ENCODE data around the gene AZU1. TPM values are rescaled to one million over a fixed set of nuclear protein-coding genes. Genes with fewer than 3 reads are reported as not detected.

Gene AZU1
- total RNA-seq, 1 donor from 2014 or later: not detected

DNA sequence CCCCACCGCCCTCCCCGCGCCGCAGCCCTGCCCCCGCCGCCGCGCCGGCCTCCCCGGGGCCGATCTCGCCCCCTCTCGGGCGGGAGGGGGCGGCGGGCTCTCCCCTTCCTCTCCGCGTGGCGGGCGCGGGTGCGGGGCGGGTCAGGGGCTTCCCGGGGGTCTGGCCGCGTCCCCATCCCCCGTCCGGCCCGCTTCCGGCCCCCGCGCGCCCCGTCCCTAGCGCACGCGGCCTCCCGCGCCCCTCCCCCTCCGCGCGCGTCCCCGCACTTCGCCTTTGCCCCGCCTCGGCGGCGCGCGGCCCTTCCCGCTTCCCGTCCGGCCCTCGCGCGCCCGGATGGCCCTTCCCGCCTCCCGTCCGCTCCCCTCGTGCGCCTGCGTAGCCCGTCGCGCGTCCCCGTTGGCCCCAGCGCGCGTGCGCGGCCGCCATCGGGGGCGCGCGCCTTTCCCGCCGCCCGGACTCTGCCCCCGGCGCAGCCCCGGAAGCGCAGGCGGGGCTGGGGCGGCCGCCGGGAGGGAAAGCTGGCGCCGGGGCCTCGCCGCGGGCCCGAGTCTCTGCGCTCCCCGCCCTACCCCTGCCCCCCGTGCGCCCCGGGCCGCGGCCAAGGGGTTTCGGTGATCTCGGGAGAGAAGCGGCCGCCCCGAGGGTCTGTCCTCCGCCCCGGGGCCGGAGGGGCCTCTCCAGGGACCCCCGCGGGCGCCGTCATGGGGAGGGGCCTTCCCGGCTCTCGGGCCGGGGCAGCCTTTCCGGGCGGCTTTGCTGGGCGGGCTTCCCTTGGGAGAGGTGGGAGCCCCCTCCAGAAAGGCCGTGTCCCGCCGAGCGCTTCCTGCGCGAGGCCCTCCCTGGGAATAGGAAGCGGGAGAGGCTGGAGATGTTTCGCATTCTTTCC, 29.9 kb upstream of the AZU1 start:
- peak; percentile 53 for ATAC-seq

DNA sequence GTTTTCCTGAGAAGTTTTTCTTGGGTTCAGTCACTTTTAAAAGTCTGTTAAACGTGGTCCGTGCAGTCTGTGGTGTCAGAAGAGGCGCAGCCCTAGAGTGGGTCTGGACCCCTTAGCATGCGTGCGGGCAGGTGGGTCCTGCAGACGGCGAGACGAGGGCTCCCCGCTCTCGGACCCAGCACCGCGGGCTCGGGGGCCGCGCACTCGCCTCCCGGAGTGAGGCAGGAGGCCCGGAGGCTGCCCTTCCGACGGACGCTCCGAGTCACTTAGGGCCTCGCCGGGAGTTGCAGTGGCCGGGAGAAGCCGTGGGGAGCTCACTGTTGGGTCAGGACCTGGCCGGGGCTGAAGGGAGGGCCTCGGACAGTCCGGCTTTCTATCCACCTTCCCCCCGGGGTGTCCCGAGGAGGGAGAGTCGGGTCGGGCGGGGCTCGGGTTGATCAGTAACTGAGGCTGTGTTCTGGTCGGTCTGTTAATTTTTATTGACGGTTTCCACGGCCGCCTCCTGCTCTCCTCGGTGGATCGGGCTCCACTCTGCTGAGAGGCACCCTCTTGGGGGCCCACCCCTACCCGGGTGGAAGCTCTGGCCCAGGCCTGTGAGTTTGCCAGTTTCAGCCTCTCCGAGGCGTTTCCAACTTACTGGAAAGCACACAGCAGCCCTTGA, 29.1 kb upstream of the AZU1 start:
- no peak for ATAC-seq

DNA sequence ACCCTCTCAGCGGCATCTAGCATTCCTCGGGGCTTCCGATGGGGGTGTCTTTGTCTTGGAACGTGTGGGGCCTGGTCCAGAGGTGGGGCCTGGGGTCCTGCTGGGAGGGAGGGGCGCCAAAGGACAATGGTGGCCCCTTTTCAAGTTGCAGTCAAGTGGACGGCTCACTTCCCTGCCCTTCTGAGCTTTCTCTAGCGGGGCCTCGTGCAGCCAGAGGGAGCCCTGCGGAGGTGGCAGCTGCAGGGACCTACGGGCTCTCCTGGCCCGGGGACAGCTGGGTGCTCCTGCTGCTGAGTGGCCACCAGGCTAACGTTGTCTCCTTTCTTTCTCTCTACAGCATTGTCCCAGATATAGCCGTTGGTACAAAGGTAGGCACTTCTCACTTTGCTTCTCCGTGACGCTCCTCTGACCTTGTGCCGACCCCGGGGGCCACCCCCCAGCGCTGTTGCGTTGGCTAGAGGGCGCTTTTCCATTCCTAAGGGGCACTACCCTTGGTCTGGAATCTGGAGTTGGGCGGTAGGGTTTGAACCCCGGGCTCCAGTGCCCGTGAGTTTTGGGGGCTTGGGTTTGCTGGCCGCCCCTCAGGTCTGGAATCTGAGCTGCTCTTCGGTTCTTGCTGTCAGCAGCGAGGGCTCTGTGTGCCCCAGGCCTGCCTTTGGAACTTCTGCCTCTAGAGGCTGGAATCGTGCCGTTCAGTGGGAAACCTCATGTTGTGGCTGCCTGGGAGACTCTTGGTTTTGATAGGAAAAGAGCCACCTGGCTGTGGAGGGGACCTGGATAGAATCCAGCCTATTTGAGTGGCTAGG, 28.4 kb upstream of the AZU1 start:
- ATAC-seq: no peak

DNA sequence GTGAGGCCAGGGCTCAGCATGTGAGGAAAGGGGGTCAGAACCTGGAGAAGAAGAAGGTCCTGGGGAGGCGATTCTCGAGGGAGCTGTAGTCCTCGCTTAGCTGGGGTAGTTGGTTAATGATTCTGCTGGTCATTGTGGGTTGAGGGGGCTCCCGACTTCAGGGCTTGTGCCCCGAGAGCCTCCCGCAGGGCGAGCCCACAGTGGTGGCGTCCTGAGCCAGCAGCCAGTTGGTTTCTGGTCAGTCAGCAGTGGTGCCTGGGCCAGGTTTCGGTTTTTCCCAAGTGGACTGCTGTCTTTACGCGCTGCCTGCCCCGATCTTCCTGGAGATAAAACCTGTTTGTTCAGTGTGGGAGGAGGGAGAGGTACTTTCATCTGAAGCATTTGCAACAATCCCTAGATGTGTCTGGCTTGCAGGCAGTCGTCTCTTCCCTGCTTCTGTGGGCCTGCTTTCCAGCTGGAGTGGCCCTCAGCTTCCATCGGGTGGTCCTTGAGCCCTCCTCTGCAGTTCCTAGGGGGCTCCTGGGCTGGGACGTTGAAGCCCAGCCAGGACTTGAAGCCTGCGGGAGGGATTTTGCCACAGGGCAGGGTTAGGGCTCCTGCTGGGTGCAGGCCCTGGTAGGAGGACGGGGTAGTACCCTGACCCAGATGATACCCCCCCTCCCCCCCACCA, 27.1 kb upstream of the AZU1 start:
- ATAC-seq: peak; percentile 1

DNA sequence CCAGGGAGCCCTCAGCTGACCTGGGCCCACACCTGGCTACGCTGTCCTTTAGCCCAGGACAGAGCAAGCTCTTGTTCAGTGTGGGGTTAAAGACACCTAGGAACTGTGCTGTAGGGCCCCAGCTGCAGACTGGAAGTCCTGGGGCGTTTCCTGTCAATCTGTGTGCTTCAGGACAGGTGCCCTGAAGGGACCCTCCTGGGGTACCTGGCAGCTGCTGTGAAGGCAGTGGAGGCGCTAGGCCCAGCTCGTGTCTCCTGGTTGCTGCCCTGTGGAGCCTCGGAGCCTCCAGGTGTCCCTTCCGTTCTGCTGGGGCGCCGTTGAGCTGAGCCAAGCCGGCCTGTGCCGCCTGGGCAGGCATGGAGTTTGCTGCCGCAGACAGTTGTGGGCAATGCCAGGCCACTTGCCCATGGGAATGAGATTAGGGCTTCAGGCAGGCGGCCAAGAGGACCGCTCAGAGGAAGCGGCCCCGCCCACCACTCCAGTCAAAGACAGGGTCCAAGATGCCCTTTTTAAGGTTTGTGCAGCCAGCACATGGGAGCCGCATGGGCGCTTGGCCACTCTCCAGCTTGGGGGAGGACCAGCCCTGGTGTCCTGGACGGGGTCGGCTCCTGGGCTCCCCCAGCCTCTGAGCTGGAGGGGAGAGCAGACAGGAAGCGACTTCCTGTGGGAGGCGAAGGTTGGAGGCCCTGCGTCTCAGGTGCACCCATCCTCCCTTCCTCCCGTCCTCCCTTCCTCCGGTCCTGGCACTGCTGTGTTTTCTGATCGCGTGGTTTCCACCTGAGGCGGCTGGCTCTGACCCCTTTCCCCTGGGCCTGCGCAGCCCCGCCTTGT, 26.4 kb upstream of the AZU1 start:
- no peak for ATAC-seq

DNA sequence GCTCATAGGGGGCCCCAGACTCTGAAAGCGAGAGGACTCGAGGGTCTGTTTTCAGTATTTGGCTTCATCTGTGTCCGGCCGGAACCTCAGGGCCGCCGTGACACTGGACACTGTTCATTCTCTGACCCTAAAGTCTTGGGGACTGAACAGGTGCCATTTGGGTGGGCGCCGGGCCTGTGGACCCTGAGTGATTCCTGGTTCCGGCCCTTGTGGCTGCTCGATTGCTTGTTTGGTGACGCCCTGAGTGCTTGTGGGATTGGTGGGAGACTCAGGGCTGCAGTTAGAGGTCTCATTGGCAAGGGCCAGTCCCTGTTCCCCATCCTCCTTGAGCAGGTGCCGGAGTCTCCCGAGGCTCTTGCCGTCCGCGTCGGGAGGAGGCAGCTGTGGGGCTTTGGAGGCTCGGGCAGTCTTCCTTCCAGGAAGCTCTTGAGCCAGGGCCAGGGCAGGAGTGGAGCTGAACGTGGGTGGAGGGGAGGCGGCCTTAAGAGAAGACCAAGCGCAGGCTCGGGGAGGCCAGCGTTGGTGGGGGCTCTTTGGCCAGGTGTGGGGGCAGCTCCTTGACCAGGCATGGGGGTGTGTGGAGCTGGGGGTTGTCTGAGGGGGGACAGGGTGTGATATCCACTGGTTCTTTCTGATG, 25.7 kb upstream of the AZU1 start:
- no peak for ATAC-seq

DNA sequence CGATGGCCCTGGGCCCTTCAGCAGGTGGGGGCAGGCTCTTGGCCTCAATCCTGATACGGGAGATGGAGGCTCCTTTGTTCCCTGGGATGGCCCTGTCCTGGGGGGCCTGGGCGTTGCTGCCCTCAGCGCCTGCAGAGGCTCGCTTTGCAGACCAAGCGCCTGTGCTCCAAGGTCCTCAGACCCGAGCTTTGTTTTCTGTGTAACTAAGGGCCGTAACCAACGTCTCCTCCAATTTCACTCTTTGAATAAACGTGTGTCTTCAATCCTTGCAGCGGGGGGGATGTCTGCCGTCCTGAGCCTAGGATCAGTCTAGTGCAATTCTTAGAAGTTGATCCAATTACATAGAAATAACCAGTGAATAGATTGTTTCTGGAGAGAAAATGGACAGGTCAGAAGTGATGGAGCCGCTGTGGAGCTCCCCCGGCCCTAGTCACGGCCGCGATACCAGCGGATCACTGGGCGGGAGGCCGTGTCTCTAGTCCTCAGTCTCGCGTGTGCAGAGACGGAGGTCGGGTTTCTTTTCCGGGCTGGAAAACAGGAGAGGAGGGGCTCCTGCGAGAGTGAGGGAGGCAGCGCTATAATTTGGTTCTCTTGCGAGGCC, 25.0 kb upstream of the AZU1 start:
- no peak for ATAC-seq

DNA sequence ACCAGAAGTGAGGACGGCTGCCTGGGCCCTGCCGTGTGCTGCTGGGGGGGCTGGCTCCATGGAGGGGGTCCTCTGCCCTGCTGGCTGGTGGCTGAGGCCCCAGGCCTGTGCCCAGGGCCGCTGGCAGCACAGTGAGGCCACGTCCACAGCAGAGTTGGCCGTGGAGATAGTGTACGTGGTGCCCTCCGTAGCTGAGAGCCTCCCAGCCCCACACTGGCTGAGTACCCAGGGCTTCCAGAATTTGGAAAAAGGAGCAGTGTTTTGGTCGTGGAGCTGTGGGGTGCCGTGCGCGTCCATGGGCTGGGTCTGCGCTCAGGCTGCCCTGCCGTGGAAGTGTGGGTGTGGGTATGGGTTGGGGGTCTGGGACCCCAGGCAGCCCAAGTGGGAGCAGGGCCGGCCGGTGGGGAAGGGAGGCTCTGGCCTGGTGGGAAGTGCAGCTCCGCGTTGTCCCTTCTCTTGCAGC, 24.5 kb upstream of the AZU1 start:
- no peak for ATAC-seq

DNA sequence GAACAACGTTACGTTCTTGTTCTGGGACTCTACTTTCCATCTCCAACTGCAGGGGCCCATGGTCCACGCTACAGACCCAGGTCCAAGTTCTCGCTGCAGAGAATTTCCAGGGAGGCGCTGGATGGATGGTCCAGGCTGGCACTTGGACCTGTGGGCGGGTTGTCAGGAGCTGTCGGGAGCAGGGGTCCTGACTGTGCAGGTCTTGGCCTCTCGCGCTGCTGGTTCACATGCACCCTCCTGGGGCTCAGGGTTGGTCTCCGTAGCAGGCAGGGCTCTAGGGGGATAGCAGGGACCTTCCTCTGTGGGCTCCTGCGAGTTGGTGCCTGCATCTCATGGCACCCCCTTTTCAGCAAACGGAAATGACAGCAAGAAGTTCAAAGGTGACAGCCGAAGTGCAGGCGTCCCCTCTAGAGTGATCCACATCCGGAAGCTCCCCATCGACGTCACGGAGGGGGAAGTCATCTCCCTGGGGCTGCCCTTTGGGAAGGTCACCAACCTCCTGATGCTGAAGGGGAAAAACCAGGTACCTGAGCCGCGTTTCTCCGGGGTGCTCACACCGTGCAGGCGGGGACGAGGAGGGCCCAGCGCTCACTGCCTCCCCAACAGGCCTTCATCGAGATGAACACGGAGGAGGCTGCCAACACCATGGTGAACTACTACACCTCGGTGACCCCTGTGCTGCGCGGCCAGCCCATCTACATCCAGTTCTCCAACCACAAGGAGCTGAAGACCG, 23.8 kb upstream of the AZU1 start:
- ATAC-seq: no peak

DNA sequence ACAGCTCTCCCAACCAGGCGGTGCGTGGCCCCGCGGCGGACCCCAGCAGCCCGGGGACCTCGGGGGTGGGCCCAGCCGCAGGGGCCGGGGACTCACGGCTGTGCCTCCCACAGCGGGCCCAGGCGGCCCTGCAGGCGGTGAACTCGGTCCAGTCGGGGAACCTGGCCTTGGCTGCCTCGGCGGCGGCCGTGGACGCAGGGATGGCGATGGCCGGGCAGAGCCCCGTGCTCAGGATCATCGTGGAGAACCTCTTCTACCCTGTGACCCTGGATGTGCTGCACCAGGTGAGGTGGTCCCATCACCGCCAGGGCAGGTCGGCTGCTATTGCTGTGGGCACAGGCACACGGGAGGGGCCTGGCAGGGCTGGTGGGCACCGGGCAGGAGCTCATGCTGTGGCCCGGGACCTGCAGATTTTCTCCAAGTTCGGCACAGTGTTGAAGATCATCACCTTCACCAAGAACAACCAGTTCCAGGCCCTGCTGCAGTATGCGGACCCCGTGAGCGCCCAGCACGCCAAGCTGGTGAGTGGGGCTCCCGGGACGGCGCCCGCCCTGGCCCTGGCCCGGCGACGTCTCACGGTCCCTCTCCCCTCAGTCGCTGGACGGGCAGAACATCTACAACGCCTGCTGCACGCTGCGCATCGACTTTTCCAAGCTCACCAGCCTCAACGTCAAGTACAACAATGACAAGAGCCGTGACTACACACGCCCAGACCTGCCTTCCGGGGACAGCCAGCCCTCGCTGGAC, 23.0 kb upstream of the AZU1 start:
- no peak for ATAC-seq

DNA sequence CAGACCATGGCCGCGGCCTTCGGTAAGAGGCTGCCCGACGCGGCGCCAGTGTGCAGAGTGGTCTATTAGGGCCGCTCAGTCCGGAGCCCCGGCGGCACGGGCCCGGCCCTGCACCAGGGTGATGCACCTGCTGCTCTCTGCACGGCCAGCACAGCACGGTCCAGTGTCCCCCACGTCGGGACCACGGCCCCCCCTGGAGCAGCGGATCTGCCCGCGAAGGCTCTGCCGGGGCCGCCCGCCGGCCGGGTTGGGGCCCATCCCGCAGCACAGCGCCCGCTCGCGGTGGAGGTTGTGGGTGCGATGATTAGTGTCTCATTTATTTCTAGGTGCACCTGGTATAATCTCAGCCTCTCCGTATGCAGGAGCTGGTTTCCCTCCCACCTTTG, 22.5 kb upstream of the AZU1 start:
- no peak for ATAC-seq

DNA sequence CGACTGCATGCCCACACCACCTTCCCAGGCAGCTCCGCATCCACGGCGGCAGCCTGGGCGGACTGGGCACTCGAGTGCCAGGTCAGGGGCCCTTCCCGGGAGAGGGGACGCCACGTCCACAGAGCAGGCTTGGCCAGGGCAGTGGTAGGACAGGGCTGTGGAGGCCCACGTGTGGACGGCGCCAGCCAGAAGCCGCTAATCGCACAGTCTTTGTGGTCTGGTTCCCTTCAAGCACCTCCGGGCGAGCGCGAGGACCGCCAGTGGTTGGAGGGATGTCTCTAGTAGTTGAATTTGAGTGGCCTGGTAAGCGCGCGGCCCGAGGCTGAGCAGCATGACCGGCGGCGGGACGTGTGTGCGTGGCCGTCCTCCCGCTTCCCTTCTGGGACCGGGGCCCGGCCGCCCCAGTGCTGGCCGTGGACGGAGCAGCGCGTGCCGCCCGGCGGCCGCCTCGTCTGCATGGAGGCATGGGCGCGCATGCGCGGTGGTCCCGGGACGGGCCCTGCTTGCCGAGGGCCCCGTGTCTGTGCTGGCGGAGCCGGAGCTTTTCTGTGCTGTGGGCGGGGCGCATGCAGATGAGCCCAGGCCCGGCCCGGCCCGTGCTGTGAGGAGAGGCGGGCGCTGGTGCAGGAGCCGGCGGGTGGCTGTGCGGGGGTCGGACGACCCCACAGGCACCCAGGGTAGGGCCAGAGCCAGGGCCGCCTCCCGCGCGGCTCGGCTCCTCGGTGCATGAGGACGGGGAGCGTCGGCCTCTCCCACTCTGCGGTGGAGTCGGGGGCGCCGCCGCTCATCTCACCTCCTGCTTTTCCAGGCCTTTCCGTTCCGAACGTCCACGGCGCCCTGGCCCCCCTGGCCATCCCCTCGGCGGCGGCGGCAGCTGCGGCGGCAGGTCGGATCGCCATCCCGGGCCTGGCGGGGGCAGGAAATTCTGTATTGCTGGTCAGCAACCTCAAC, 21.8 kb upstream of the AZU1 start:
- peak; percentile 1 for ATAC-seq

DNA sequence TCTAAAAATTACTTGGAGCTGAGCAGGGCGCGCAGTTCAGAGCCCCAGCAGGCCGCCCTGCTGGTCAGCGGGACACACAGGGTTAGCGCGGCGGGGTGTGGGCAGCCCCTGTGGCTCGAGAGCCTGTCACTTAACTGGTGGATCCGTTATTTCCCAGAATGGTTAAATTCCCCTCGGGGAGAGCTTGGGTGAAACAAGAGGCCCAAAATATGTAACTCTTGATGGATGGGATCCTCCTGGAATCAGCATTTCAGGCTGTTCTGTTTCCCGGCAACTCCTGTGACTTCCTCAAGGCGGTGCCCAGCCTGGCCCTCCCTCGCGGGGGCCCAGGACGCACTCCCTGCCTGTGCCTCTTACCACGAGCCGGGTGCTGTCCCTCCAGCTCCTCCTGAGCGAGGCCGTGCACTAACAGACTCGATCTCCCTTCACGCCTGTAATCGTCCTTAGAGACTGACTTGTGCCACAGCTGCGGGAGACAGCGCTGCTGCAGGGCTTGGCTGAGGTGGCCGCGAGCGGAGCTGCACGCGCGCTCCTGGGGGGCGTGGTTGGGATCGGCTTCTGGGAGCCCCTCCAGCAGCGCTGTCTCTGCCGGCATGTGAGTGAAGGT, 20.7 kb upstream of the AZU1 start:
- ATAC-seq: no peak

DNA sequence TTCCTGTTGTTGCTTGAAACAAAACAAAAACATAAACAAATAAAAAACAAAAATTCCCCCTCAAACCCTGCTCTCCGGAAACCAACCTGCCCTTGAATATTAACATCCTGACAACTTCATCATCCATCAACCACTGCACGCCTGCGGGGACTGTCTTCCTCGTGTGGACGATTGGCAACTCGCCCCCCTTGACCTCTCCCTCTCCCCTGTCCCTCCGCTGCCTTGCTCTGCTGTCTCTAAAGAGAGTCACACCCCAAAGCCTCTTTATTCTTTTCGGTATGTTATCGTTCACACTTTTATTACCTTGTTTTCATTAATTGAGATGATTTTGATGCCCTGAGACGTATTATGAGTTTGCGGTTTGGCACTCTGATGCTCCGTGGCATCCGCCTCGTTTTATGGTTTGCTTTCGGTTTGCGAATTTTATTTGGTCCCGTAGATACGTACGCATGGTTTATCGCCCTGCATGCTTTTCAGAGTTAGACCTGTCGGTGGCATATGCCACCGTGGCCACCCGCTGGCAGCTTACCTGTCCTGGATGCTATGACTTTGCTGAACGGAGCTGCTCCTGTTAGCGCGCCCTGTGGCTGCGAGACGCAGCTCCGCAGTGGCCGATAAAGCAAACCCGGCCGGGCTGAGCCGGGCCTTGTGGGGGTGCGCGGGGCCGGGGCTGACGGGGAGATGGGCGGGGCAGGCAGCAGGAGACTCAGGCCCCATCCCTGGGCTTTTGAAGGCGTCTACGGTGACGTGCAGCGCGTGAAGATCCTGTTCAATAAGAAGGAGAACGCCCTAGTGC, 19.8 kb upstream of the AZU1 start:
- ATAC-seq: no peak

DNA sequence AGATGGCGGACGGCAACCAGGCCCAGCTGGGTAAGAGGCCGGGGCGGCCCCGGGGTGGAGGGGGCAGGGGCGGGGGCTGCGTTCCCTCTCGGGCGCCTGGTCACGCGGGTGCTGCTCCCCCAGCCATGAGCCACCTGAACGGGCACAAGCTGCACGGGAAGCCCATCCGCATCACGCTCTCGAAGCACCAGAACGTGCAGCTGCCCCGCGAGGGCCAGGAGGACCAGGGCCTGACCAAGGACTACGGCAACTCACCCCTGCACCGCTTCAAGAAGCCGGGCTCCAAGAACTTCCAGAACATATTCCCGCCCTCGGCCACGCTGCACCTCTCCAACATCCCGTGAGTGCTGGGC, 19.2 kb upstream of the AZU1 start:
- no peak for ATAC-seq

DNA sequence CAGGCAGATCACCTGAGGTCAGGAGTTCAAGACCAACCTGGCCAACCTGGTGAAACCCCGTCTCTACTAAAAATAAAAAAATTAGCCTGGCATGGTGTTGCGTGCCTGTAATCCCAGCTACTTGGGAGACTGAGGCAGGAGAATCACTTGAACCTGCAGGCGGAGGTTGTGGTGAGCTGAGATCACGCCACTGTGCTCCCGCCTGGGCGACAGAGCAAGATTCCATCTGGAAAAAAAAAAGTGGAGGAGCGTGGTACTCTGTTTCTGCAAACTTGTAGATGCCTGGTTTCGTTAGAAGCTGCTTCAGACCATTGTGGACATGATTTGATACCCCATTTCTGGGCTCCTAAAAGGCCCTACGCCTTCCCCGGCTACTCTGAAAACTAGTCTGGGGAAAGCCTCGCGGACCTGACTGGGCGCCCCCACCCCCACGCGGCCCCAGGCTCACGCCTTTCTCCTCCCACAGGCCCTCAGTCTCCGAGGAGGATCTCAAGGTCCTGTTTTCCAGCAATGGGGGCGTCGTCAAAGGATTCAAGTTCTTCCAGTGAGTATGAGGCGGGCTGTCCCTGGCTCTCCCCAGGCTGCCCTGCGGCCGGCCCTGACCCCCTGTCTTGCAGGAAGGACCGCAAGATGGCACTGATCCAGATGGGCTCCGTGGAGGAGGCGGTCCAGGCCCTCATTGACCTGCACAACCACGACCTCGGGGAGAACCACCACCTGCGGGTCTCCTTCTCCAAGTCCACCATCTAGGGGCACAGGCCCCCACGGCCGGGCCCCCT, 17.4 kb upstream of the AZU1 start:
- no peak for ATAC-seq

All from esophagus mucosa (tissue), 1 donor.